GM10266 (cell line): ENCODE measurements around the gene TTC29.

Source experiments
- DNase-seq: peaks from one replicate; pipeline ENCODE4 v3.0.0; 2012; ENCODE audit errors: extremely low spot score
- TF ChIP-seq, protein P1 (sequence below): IDR thresholded peaks from 2 replicates; pipeline ENCODE4 v1.5.1; 2012; ENCODE audit warnings: mild to moderate bottlenecking, low read depth; ENCODE audit not compliant: control insufficient read depth, insufficient read depth; ENCODE audit errors: missing control alignments

TTC29 gene

DNA sequence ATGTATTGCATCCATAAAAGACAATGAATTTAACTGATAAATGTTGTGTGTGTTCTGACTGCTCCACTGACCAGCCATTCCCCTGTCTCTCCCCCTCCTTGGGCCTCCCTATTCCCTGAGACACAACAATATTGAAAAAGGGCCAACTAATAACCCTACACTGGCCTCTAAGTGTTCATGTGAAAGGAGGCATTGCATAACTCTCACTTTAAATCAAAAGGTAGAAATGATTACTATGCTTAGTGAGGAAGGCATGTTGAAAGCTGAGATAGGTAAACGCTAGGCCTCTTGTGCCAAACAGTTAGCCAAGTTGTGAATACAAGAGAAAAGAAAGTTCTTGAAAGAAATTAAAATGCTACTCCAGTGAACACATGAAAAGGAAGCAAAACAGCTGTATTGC lies 154.2 kb downstream of the TTC29 start:
- TF ChIP-seq, protein P1, sequence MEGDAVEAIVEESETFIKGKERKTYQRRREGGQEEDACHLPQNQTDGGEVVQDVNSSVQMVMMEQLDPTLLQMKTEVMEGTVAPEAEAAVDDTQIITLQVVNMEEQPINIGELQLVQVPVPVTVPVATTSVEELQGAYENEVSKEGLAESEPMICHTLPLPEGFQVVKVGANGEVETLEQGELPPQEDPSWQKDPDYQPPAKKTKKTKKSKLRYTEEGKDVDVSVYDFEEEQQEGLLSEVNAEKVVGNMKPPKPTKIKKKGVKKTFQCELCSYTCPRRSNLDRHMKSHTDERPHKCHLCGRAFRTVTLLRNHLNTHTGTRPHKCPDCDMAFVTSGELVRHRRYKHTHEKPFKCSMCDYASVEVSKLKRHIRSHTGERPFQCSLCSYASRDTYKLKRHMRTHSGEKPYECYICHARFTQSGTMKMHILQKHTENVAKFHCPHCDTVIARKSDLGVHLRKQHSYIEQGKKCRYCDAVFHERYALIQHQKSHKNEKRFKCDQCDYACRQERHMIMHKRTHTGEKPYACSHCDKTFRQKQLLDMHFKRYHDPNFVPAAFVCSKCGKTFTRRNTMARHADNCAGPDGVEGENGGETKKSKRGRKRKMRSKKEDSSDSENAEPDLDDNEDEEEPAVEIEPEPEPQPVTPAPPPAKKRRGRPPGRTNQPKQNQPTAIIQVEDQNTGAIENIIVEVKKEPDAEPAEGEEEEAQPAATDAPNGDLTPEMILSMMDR: no peak
- DNase-seq: no peak

DNA sequence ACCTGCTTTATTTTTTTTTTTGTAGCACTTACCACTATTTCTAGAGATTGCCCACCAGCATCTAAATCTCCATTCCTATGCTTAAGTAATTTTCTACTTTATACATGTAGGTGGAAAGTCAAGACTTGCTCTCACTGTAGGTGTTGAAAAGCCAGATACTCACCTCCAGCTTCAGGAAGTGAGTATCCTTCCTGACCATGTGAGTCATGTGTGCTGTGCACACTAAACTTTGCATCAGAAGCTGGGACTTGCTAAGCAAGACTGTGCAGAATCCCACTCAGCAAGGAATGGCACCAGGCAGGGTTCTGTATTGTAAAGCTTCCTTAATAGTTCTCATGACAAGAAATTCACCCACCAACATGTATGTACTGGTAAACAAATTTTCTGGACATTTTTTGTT lies 155.1 kb downstream of the TTC29 start:
- TF ChIP-seq, protein P1: no peak
- no peak for DNase-seq

DNA sequence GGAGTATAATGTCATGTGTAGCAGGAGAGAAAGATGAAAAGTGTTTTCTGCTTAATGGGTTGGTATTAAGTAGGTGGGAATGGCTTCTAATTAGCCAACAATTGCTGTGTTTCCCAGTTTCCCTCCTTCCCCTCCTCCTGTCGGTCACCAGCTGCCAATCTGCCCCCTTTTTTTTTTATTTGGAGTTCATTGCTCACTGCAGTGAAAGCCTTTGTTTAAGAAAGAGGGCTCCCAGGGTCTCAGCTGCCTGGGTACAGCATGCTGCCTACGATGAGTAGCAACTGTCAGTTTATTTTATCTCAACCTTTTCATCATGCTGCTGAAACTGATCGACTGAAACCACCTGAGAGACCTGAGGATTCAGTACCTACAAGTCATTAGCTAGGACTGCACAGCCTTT lies 157.9 kb downstream of the TTC29 start:
- DNase-seq: no peak
- TF ChIP-seq, protein P1: no peak

DNA sequence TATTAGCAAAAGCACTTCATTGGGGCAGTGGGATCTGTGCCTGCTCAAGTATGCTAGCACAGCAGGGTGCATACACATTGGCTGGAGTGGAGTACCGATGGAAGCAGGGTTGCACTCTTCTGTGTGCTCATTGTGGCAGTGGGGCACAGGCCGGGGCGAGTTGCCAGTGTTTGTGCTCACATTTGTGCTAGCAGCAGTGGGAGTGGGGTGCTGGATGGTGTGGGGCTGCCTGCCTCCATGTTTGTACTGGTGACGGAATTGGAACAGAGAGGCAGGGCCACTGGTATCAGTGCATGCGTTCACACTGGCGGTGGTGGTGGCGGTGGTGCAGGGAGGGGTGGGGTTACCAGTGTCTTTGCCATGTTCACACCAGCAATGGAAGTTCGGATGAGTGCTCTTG lies 169.0 kb downstream of the TTC29 start:
- no peak for DNase-seq
- TF ChIP-seq, protein P1: no peak

DNA sequence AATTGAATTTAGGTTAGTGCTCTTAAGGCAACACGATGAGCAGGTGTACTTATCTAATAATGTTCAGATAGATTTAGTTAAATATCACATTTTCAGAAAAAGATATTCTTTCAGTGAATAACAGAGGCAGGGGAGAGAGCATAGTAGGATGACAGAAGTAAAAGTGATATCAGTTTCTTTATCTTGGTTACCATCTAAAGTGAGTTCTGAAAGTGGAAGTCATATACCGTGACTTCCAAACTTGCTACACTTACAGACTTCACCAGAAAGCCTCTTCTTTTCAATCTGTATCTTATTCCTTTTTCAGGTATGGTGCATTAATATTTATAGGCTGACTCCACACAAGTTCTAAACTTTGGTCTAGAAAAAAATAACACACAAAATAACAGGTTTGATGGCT lies 182.1 kb downstream of the TTC29 start:
- TF ChIP-seq, protein P1: no peak
- no peak for DNase-seq

DNA sequence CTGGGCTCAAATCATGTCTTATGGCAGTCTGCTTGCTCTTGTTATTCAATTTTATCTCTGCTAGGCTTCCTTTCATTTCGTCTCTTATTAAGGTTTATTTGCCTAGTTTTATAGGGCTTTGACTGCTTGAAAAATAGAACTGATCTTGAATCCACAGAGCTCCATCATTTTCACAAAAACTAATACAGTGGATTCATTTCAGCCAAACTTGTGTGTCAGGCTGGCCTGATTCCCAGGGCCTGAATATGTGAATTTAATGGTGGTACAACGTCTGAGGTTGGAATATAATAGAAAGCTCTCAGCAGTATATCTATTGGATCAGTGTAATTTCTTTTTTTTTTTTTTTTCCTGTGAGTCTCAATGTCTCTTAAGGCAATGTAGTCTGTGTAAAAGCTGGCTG lies 183.6 kb downstream of the TTC29 start:
- TF ChIP-seq, protein P1: no peak

DNA sequence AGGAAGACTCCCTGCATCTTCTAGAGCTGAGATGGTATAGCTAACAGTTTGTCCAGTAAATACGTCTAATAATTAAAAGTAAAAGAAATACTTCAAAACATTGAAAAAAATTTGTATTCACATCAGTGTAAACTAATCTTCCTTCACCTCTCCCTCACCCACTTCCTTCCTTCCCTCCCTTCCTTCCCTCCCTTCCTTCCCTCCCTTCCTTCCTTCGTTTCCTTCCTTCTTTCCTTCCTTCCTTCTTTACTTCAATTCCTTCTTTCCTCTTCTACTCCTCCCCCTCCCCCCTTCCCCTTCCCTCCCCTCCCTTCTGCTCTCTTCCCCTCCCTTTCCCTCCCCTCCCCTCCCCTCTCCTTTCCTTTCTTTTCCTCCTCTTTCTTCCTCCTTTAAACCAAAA lies 203.2 kb downstream of the TTC29 start:
- no peak for DNase-seq

More for the DNA sequence above, 183.6 kb downstream of the TTC29 start:
- no peak for DNase-seq

More for the DNA sequence above, 203.2 kb downstream of the TTC29 start:
- TF ChIP-seq, protein P1: no peak
